H1 (cell line): ENCODE measurements around the gene RCE1. TPM values are rescaled to one million over a fixed set of nuclear protein-coding genes. Genes with fewer than 3 reads are reported as not detected.

Source experiments
- CTCF ChIA-PET: fragments of 300-600 bp; sonication (Branson Sonifier 250); formaldehyde crosslinking; loops from one replicate; lab custom pipeline; 2021; ENCODE audit not compliant: partially characterized antibody; lab: Charles Lee
- POLR2A ChIA-PET: fragments of 300-600 bp; sonication (Branson Sonifier 250); formaldehyde crosslinking; loops from one replicate; lab custom pipeline; 2021; ENCODE audit warnings: inconsistent platforms; ENCODE audit not compliant: partially characterized antibody; lab: Charles Lee
- DNase-seq, 2 experiments: peaks; one replicate each; pipeline versions ENCODE4 v3.0.0 to v3.0.0-alpha.2; 2010 to 2022; ENCODE audit warnings: low spot score in 2 of 2, low read depth in 1 of 2, mixed read lengths in 1 of 2
- FAIRE-seq: peaks from 2 replicates; lab custom pipeline; 2011; peaks lifted over from hg19 to GRCh38; lab: Jason Lieb, UNC
- H2AFZ ChIP-seq: 2 replicates; pipeline ENCODE4 v1.8.1; 2012; ENCODE audit warnings: low read length, inconsistent platforms
- H2AK5ac ChIP-seq: 2 replicates; pipeline ENCODE4 v1.6.1; 2013; ENCODE audit warnings: low read depth, low read length
- H2BK120ac ChIP-seq: replicated peaks from 2 replicates; pipeline ENCODE3; 2013; ENCODE audit warnings: low read depth, low read length, inconsistent platforms
- H2BK12ac ChIP-seq: 2 replicates; pipeline ENCODE4 v1.6.1; 2013; ENCODE audit warnings: low read depth, low read length
- H2BK15ac ChIP-seq: 2 replicates; pipeline ENCODE4 v1.6.1; 2013; ENCODE audit warnings: low read length
- H2BK20ac ChIP-seq: 2 replicates; pipeline ENCODE4 v1.6.1; 2013; ENCODE audit warnings: low read length
- H2BK5ac ChIP-seq: 2 replicates; pipeline ENCODE4 v1.6.1; 2013; ENCODE audit warnings: low read depth, low read length
- H3K14ac ChIP-seq: 2 replicates; pipeline ENCODE4 v1.6.1; 2013; ENCODE audit warnings: inconsistent platforms; ENCODE audit not compliant: insufficient read length
- H3K18ac ChIP-seq: 2 replicates; pipeline ENCODE4 v1.6.1; 2013; ENCODE audit warnings: low read length; ENCODE audit errors: extremely low read depth
- H3K23ac ChIP-seq: 2 replicates; pipeline ENCODE4 v1.6.1; 2013; ENCODE audit warnings: inconsistent platforms; ENCODE audit not compliant: insufficient read length
- H3K23me2 ChIP-seq: 2 replicates; pipeline ENCODE4 v1.6.1; 2013; ENCODE audit warnings: low read depth, low read length
- H3K27ac ChIP-seq: 2 replicates; pipeline ENCODE4 v1.6.1; 2011; ENCODE audit warnings: low read depth, low read length, inconsistent platforms
- H3K27me3 ChIP-seq, 4 experiments: replicated peaks in 1 of 4; 1 replicate in 1 of 4; 2 replicates in 3 of 4; pipeline versions ENCODE4 v1.6.1 to v1.8.1; 2011 to 2013; ENCODE audit warnings: low read length in 3 of 4, mild to moderate bottlenecking in 3 of 4, inconsistent platforms in 2 of 4, mixed read lengths in 2 of 4, moderate library complexity in 1 of 4; ENCODE audit not compliant: control insufficient read depth in 3 of 4, insufficient read depth in 3 of 4; ENCODE audit errors: extremely low read depth in 1 of 4
- H3K36me3 ChIP-seq, 4 experiments: 2 replicates each; pipeline versions ENCODE4 v1.6.1 to v1.8.1; 2011 to 2013; ENCODE audit warnings: mild to moderate bottlenecking in 4 of 4, low read length in 3 of 4, moderate library complexity in 2 of 4, control low read depth in 1 of 4, inconsistent platforms in 1 of 4; ENCODE audit not compliant: insufficient read depth in 4 of 4, control insufficient read depth in 2 of 4
- H3K4ac ChIP-seq: replicated peaks from 2 replicates; pipeline ENCODE3; 2013; ENCODE audit warnings: low read length, low read depth, mixed read lengths, inconsistent platforms; ENCODE audit not compliant: insufficient read length
- H3K4me1 ChIP-seq, 4 experiments: replicated peaks in 1 of 4; 1 replicate in 1 of 4; 2 replicates in 3 of 4; pipeline versions ENCODE4 v1.6.1 to v1.8.1; 2011 to 2013; ENCODE audit warnings: low read length in 3 of 4, inconsistent platforms in 2 of 4, mixed read lengths in 1 of 4; ENCODE audit not compliant: insufficient read depth in 4 of 4, control insufficient read depth in 3 of 4
- H3K4me2 ChIP-seq, 2 experiments: 2 replicates each; pipeline versions ENCODE4 v1.6.1 to v1.8.1; 2011 to 2013; ENCODE audit warnings: low read depth in 2 of 2, low read length in 2 of 2, control low read depth in 1 of 2, inconsistent platforms in 1 of 2, mild to moderate bottlenecking in 1 of 2; ENCODE audit not compliant: insufficient read depth in 1 of 2
- H3K4me3 ChIP-seq, 4 experiments: fragments of 200-600, 300-600 bp in 1 of 4; sonication (generic), shearing (Covaris generic), sonication (Bioruptor Twin) in 1 of 4; 2 replicates each; pipeline versions ENCODE4 v1.5.1 to v1.8.1; 2011 to 2016; ENCODE audit warnings: low read length in 4 of 4, low read depth in 3 of 4, control low read depth in 2 of 4, inconsistent platforms in 2 of 4, mild to moderate bottlenecking in 2 of 4, mixed read lengths in 1 of 4, moderate library complexity in 1 of 4; ENCODE audit not compliant: insufficient read depth in 2 of 4; ENCODE audit errors: extremely low read depth in 1 of 4
- H3K56ac ChIP-seq: replicated peaks from 2 replicates; pipeline ENCODE3; 2013; ENCODE audit warnings: low read depth, mild to moderate bottlenecking, mixed read lengths, low read length, inconsistent platforms; ENCODE audit not compliant: insufficient read length
- H3K79me1 ChIP-seq: 2 replicates; pipeline ENCODE4 v1.6.1; 2013; ENCODE audit warnings: low read depth, low read length, control low read depth
- H3K79me2 ChIP-seq, 2 experiments: 2 replicates each; pipeline versions ENCODE4 v1.6.1 to v1.8.1; 2012 to 2013; ENCODE audit warnings: low read length in 2 of 2, mild to moderate bottlenecking in 2 of 2, inconsistent platforms in 1 of 2; ENCODE audit not compliant: insufficient read depth in 2 of 2, control insufficient read depth in 1 of 2
- H3K9ac ChIP-seq, 4 experiments: replicated peaks in 1 of 4; 1 replicate in 1 of 4; 2 replicates in 3 of 4; pipeline versions ENCODE4 v1.6.1 to v1.8.1; 2011 to 2013; ENCODE audit warnings: low read depth in 3 of 4, low read length in 3 of 4, control low read depth in 2 of 4, mild to moderate bottlenecking in 2 of 4, moderate library complexity in 2 of 4, inconsistent platforms in 1 of 4; ENCODE audit errors: extremely low read depth in 1 of 4
- H3K9me3 ChIP-seq, 2 experiments: 2 replicates each; pipeline versions ENCODE4 v1.6.1 to v1.8.1; 2012 to 2013; ENCODE audit warnings: mild to moderate bottlenecking in 2 of 2, moderate library complexity in 2 of 2, control low read depth in 1 of 2, inconsistent platforms in 1 of 2, low read depth in 1 of 2, low read length in 1 of 2, mixed read lengths in 1 of 2; ENCODE audit not compliant: insufficient read depth in 2 of 2
- H4K20me1 ChIP-seq, 2 experiments: replicated peaks in 1 of 2; 2 replicates each; pipeline versions ENCODE3 to v1.8.1; 2011 to 2013; ENCODE audit warnings: inconsistent platforms in 2 of 2, low read length in 2 of 2, mild to moderate bottlenecking in 1 of 2; ENCODE audit not compliant: insufficient read depth in 2 of 2, control insufficient read depth in 1 of 2
- H4K5ac ChIP-seq: 2 replicates; pipeline ENCODE4 v1.6.1; 2013; ENCODE audit warnings: low read length, low read depth, mixed read lengths, inconsistent platforms; ENCODE audit not compliant: insufficient read length
- H4K8ac ChIP-seq: 2 replicates; pipeline ENCODE4 v1.8.0; 2013; ENCODE audit warnings: mild to moderate bottlenecking, moderate library complexity, low read length, inconsistent platforms; ENCODE audit not compliant: insufficient read depth; ENCODE audit errors: extremely low read depth
- H4K91ac ChIP-seq: replicated peaks from 2 replicates; pipeline ENCODE3; 2013; ENCODE audit warnings: low read length, mixed read lengths, inconsistent platforms; ENCODE audit not compliant: insufficient read length
- KDM5A ChIP-seq: fragments of 200-600 bp; IDR thresholded peaks from 2 replicates; pipeline ENCODE4 v1.7.1; 2012; ENCODE audit warnings: mild to moderate bottlenecking, low read length, inconsistent platforms, mixed read lengths
- WGBS, 2 experiments: shearing (Covaris generic) in 1 of 2; methylation state at CpG; one replicate each; pipeline versions ENCODE4 v1.1.6 to v1.1.7; 2013 to 2015; ENCODE audit warnings: low lambda C conversion rate in 2 of 2, mixed read lengths in 2 of 2, inconsistent platforms in 1 of 2, low coverage in 1 of 2, missing lambda C conversion rate in 1 of 2; ENCODE audit not compliant: insufficient replicate concordance in 2 of 2, insufficient coverage in 1 of 2, insufficient read length in 1 of 2; ENCODE audit errors: extremely low coverage in 1 of 2, missing lambda C conversion rate in 1 of 2; 5-methylcytosine and 5-hydroxymethylcytosine counted together
- polyA plus RNA-seq, 7 experiments: library from polyadenylated mRNA; depleted of rRNA in 3 of 7; stranded (reverse) in 5 of 7; unstranded in 2 of 7; fragments of >200 nt in 5 of 7; fragments of 200-250 nt in 2 of 7; gene quantifications; 1 replicate in 5 of 7; 2 replicates in 1 of 7; 4 replicates in 1 of 7; pipeline versions ENCODE4 v1.2.1 to v1.2.3, GENCODE V29; 2011 to 2013; ENCODE audit warnings: missing spikeins in 2 of 7, mixed read lengths in 2 of 7
- total RNA-seq: library from RNA; stranded (reverse); fragmentation: NEBNext Ultra II Directional; extraction: Animal tissue kit (Norgen Biotek cat#: 25700); gene quantifications from 2 replicates; pipeline ENCODE4 v1.2.1, GENCODE V29; 2021
- TF ChIP-seq, protein P1 (sequence below): IDR thresholded peaks from 2 replicates; pipeline ENCODE4 v1.6.1; 2012; ENCODE audit warnings: inconsistent platforms

Gene RCE1
- total and polyA plus RNA-seq, 2 of the 8 experiments (the other 6 are each of a cell fraction or from before 2014, with no cell fraction given), result 35.8 to 84.8 TPM

DNA sequence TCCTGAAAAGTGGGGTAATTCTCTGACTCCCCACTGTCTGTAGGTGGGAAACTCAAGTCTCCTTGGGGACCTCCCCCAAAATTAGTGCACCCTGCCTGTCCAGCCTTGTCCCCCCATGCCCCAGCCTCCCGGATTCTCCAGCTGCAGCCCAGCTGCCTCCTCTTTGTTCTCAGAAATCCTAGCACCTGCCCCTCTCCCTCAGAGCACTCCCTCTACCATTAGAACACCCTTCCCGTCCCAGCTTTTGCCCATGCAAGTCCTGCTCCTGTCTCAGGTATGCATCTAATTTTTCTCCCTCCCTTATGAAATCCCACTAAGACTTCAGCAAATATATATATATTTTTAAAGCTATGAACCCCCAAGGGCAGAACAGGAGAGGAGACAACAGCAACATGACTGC lies 50.9 kb downstream of the RCE1 start:
- Histone ChIP-seq H2BK5ac (no peak overlapping the region), H3K14ac (no peak overlapping the region), H2AFZ (no peak overlapping the region), H3K36me3 (no peaks in the 10 kb centered on the region), H2BK15ac (no peak overlapping the region), H2BK12ac (0 out of 2 replicates have a peak overlapping the region, but pooled peaks have one; percentile 50), H3K4ac (no peak overlapping the region), H4K8ac (no peak overlapping the region), H3K27me3 (no peaks in the 10 kb centered on the region), H4K91ac (no peak overlapping the region), H2BK20ac (no peak overlapping the region), H3K9me3 (no peaks in the 10 kb centered on the region), H3K23ac (no peak overlapping the region), H3K4me1 (peaks cover 0 to 9% (median 4%) of the 10 kb centered on the region in 4 experiments; a peak in 5 of 7 replicates), H4K20me1 (no peaks in the 10 kb centered on the region), H3K18ac (no peak overlapping the region), H3K4me2 (no peak overlapping the region), H2AK5ac (no peak overlapping the region), H3K56ac (no peak overlapping the region), H4K5ac (no peak overlapping the region), H3K23me2 (no peaks in the 10 kb centered on the region), H3K79me2 (no peaks in the 10 kb centered on the region), H3K79me1 (no peaks in the 10 kb centered on the region), H2BK120ac (no peak overlapping the region), H3K9ac (no peak overlapping the region), H3K27ac (no peak overlapping the region), H3K4me3 (no peak overlapping the region)
- POLR2A ChIA-PET, result interaction anchor here (0.6 to 1.3 kb wide), 2 partner anchors 32 to 164 kb away, joined by 3 read pairs; no protein-coding TSS in a partner anchor
- DNase-seq (no peak), FAIRE-seq (no peak)
- 70% methylated on average over 2 of the region's 2 CpGs; no CpG with 5 or more reads in 1 of the 2 experiments for WGBS, 2 experiments
- CTCF ChIA-PET, result interaction anchor here (0.5 to 6.4 kb wide), 8 partner anchors 9 to 127 kb away, joined by 3 to 50 read pairs (median 6); no protein-coding TSS in a partner anchor
- no peak for TF ChIP-seq KDM5A
- TF ChIP-seq, protein P1, sequence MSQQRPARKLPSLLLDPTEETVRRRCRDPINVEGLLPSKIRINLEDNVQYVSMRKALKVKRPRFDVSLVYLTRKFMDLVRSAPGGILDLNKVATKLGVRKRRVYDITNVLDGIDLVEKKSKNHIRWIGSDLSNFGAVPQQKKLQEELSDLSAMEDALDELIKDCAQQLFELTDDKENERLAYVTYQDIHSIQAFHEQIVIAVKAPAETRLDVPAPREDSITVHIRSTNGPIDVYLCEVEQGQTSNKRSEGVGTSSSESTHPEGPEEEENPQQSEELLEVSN, result no peak

Other genes starting within 250 kb of the RCE1 start
- gene RBM14, start 226.8 kb upstream of the RCE1 start, total RNA-seq, result 142 and 145 TPM in 2 replicates
- gene RBM14, start 226.8 kb upstream of the RCE1 start, polyA plus RNA-seq (2011; rRNA removed), result 67.2 and 81.1 TPM in 2 replicates
- 192 and 201 TPM in 2 replicates for gene RBM4, start 204.7 kb upstream of the RCE1 start, total RNA-seq
- 276 and 330 TPM in 2 replicates for gene RBM4, start 204.7 kb upstream of the RCE1 start, polyA plus RNA-seq (2011; rRNA removed)
- gene RBM4B, start 165.6 kb upstream of the RCE1 start, total RNA-seq, result 27.5 and 30.6 TPM in 2 replicates
- 19.2 and 30.5 TPM in 2 replicates for gene RBM4B, start 165.6 kb upstream of the RCE1 start, polyA plus RNA-seq (2011; rRNA removed)
- 69.0 and 71.4 TPM in 2 replicates for gene SPTBN2, start 114.2 kb upstream of the RCE1 start, total RNA-seq
- gene SPTBN2, start 114.2 kb upstream of the RCE1 start, polyA plus RNA-seq (2011; rRNA removed), result 19.1 and 25.9 TPM in 2 replicates
- 64.3 and 67.6 TPM in 2 replicates for gene LRFN4, start 13.6 kb downstream of the RCE1 start, total RNA-seq
- gene LRFN4, start 13.6 kb downstream of the RCE1 start, polyA plus RNA-seq (2011; rRNA removed), result 49.8 and 66.9 TPM in 2 replicates
- gene PC, start 114.9 kb downstream of the RCE1 start, total RNA-seq, result 27.2 and 27.5 TPM in 2 replicates
- gene PC, start 114.9 kb downstream of the RCE1 start, polyA plus RNA-seq (2011; rRNA removed), result 11.5 and 22.5 TPM in 2 replicates
- gene C11orf86, start 131.9 kb downstream of the RCE1 start, total RNA-seq, result 0.91 and 1.2 TPM in 2 replicates
- gene C11orf86, start 131.9 kb downstream of the RCE1 start, polyA plus RNA-seq (2011; rRNA removed), result 0.97 and 1.6 TPM in 2 replicates
- 2.8 and 3.3 TPM in 2 replicates for gene SYT12, start 179.7 kb downstream of the RCE1 start, total RNA-seq
- 1.4 and 1.9 TPM in 2 replicates for gene SYT12, start 179.7 kb downstream of the RCE1 start, polyA plus RNA-seq (2011; rRNA removed)
- 10.5 and 12.1 TPM in 2 replicates for gene RHOD, start 213.4 kb downstream of the RCE1 start, total RNA-seq
- 17.6 and 23.7 TPM in 2 replicates for gene RHOD, start 213.4 kb downstream of the RCE1 start, polyA plus RNA-seq (2011; rRNA removed)